ENCODE measurements around the gene TDRKH.

TDRKH gene

GRCh38 chr1:151803915-151804314, 13.6 kb upstream of the TDRKH start:
- TF ChIP-seq CTCF (IDR thresholded peaks at IDR 0.05; ENCODE audit: low read depth, low read length): no peak
- no peak for DNase-seq (ENCODE audit: low read depth in 2 of 2)
- H3K4me3 ChIP-seq (replicated peaks in 1 of 2; ENCODE audit: low read depth in 2 of 2, low read length in 2 of 2): no peak overlapping the region

GRCh38 chr1:151803164-151803563, 12.9 kb upstream of the TDRKH start:
- DNase-seq (ENCODE audit: low read depth in 2 of 2): no peak
- no peak for TF ChIP-seq CTCF (IDR thresholded peaks at IDR 0.05; ENCODE audit: low read depth, low read length)
- no peak overlapping the region for H3K4me3 ChIP-seq (replicated peaks in 1 of 2; ENCODE audit: low read depth in 2 of 2, low read length in 2 of 2)

- no peak for TF ChIP-seq CTCF (IDR thresholded peaks at IDR 0.05; ENCODE audit: low read depth, low read length)
- DNase-seq (ENCODE audit: low read depth in 2 of 2): no peak
- no peak overlapping the region for H3K4me3 ChIP-seq (replicated peaks in 1 of 2; ENCODE audit: low read depth in 2 of 2, low read length in 2 of 2)
These were observed 12.1 kb upstream of the TDRKH start for GRCh38 chr1:151802372-151802771.

- no peak for TF ChIP-seq CTCF (IDR thresholded peaks at IDR 0.05; ENCODE audit: low read depth, low read length)
- no peak overlapping the region for H3K4me3 ChIP-seq (replicated peaks in 1 of 2; ENCODE audit: low read depth in 2 of 2, low read length in 2 of 2)
- DNase-seq (ENCODE audit: low read depth in 2 of 2): no peak
These were observed 11.5 kb upstream of the TDRKH start for GRCh38 chr1:151801846-151802245.

GRCh38 chr1:151801310-151801820, 11.1 kb upstream of the TDRKH start:
- H3K4me3 ChIP-seq (replicated peaks in 1 of 2; ENCODE audit: low read depth in 2 of 2, low read length in 2 of 2): no peak overlapping the region
- no peak for TF ChIP-seq CTCF (IDR thresholded peaks at IDR 0.05; ENCODE audit: low read depth, low read length)
- DNase-seq (ENCODE audit: low read depth in 2 of 2): no peak

GRCh38 chr1:151800830-151801229, 10.5 kb upstream of the TDRKH start:
- H3K4me3 ChIP-seq (replicated peaks in 1 of 2; ENCODE audit: low read depth in 2 of 2, low read length in 2 of 2): no peak overlapping the region
- DNase-seq (ENCODE audit: low read depth in 2 of 2): no peak
- TF ChIP-seq CTCF (IDR thresholded peaks at IDR 0.05; ENCODE audit: low read depth, low read length): no peak

Measured in cardiac fibroblast (primary cell).